H9 (cell line): ENCODE data around the gene CWC27. TPM values are rescaled to one million over a fixed set of nuclear protein-coding genes. Genes with fewer than 3 reads are reported as not detected.

ENCODE experiments used
- DNase-seq: peaks from one replicate; pipeline ENCODE4 v3.0.0-alpha.2; 2017
- H2AFZ ChIP-seq: one replicate; pipeline ENCODE4 v1.6.1; 2013; ENCODE audit warnings: mild to moderate bottlenecking, low read length, control low read depth, moderate library complexity
- H2AK5ac ChIP-seq: 2 replicates; pipeline ENCODE4 v1.6.1; 2013; ENCODE audit warnings: low read length, control low read depth, mixed read lengths; ENCODE audit not compliant: insufficient read length
- H2BK120ac ChIP-seq: one replicate; pipeline ENCODE4 v1.6.1; 2013; ENCODE audit warnings: low read depth, mild to moderate bottlenecking, low read length, control low read depth, inconsistent platforms; ENCODE audit not compliant: poor library complexity, severe bottlenecking
- H2BK12ac ChIP-seq: 2 replicates; pipeline ENCODE4 v1.6.1; 2013; ENCODE audit warnings: low read length, control low read depth, mixed read lengths, low read depth; ENCODE audit not compliant: insufficient read length
- H2BK15ac ChIP-seq: 2 replicates; pipeline ENCODE4 v1.6.1; 2013; ENCODE audit warnings: low read depth, low read length, control low read depth
- H2BK20ac ChIP-seq: one replicate; pipeline ENCODE4 v1.6.1; 2013; ENCODE audit warnings: low read depth, mild to moderate bottlenecking, low read length, control low read depth, inconsistent platforms; ENCODE audit not compliant: poor library complexity, severe bottlenecking
- H2BK5ac ChIP-seq: 2 replicates; pipeline ENCODE4 v1.6.1; 2013; ENCODE audit warnings: low read length, control low read depth, mixed read lengths; ENCODE audit not compliant: insufficient read length
- H3K14ac ChIP-seq: 2 replicates; pipeline ENCODE4 v1.6.1; 2013; ENCODE audit warnings: low read length, control low read depth; ENCODE audit not compliant: insufficient read depth
- H3K18ac ChIP-seq: 2 replicates; pipeline ENCODE4 v1.6.1; 2013; ENCODE audit warnings: low read depth, mild to moderate bottlenecking, mixed read lengths, low read length, control low read depth; ENCODE audit not compliant: insufficient read length
- H3K23ac ChIP-seq: 2 replicates; pipeline ENCODE4 v1.6.1; 2013; ENCODE audit warnings: low read length, control low read depth, mixed read lengths, low read depth; ENCODE audit not compliant: insufficient read length
- H3K23me2 ChIP-seq: 2 replicates; pipeline ENCODE4 v1.6.1; 2013; ENCODE audit warnings: low read depth, mild to moderate bottlenecking, mixed read lengths, low read length, control low read depth; ENCODE audit not compliant: insufficient read length, poor library complexity, severe bottlenecking
- H3K27ac ChIP-seq: 2 replicates; pipeline ENCODE4 v1.5.1; 2013; ENCODE audit warnings: low read length, control low read depth, mixed read lengths, low read depth; ENCODE audit not compliant: insufficient read length
- H3K27me3 ChIP-seq: 2 replicates; pipeline ENCODE4 v1.6.1; 2013; ENCODE audit warnings: low read length, control low read depth, inconsistent platforms; ENCODE audit not compliant: insufficient read depth
- H3K4ac ChIP-seq: 2 replicates; pipeline ENCODE4 v1.6.1; 2013; ENCODE audit warnings: low read depth, mild to moderate bottlenecking, control low read depth, inconsistent platforms, low read length, moderate library complexity
- H3K4me1 ChIP-seq: 2 replicates; pipeline ENCODE4 v1.6.1; 2013; ENCODE audit warnings: low read length, control low read depth, inconsistent platforms; ENCODE audit not compliant: insufficient read depth
- H3K4me2 ChIP-seq: 2 replicates; pipeline ENCODE4 v1.6.1; 2013; ENCODE audit warnings: low read length, control low read depth, mixed read lengths; ENCODE audit not compliant: insufficient read length, insufficient read depth
- H3K56ac ChIP-seq: 2 replicates; pipeline ENCODE4 v1.6.1; 2013; ENCODE audit warnings: low read depth, mild to moderate bottlenecking, mixed read lengths, low read length, control low read depth; ENCODE audit not compliant: insufficient read length
- H3K79me1 ChIP-seq: 2 replicates; pipeline ENCODE4 v1.6.1; 2013; ENCODE audit warnings: low read depth, mild to moderate bottlenecking, moderate library complexity, low read length, control low read depth, inconsistent platforms; ENCODE audit not compliant: insufficient read depth, poor library complexity, severe bottlenecking
- H3K79me2 ChIP-seq: 2 replicates; pipeline ENCODE4 v1.6.1; 2013; ENCODE audit warnings: low read length, control low read depth, inconsistent platforms; ENCODE audit not compliant: insufficient read depth
- H3K9ac ChIP-seq: 2 replicates; pipeline ENCODE4 v1.6.1; 2013; ENCODE audit warnings: low read length, control low read depth, mixed read lengths; ENCODE audit not compliant: insufficient read length; ENCODE audit errors: extremely low read depth
- H3K9me3 ChIP-seq: one replicate; pipeline ENCODE4 v1.6.1; 2013; ENCODE audit warnings: low read depth, low read length, inconsistent platforms; ENCODE audit not compliant: control insufficient read depth
- H3T11ph ChIP-seq: one replicate; pipeline ENCODE4 v1.6.1; 2013; ENCODE audit warnings: mild to moderate bottlenecking, low read length, control low read depth, inconsistent platforms
- H4K20me1 ChIP-seq: one replicate; pipeline ENCODE4 v1.6.1; 2013; ENCODE audit not compliant: control insufficient read depth, insufficient read length, insufficient read depth
- H4K5ac ChIP-seq: 2 replicates; pipeline ENCODE4 v1.6.1; 2013; ENCODE audit warnings: low read depth, mild to moderate bottlenecking, mixed read lengths, low read length, control low read depth; ENCODE audit not compliant: insufficient read length
- H4K8ac ChIP-seq: replicated peaks from 2 replicates; pipeline ENCODE4 v1.6.1; 2013; ENCODE audit warnings: low read length, control low read depth, mixed read lengths, low read depth; ENCODE audit not compliant: insufficient read length
- H4K91ac ChIP-seq: 2 replicates; pipeline ENCODE4 v1.6.1; 2013; ENCODE audit warnings: low read depth, mild to moderate bottlenecking, moderate library complexity, mixed read lengths, low read length, control low read depth; ENCODE audit not compliant: insufficient read length
- H3K27ac Mint-ChIP-seq, 3 experiments: 2 replicates in 2 of 3; 3 replicates in 1 of 3; pipeline ENCODE4 v1.8.0; 2020 to 2021; ENCODE audit warnings: mixed read lengths in 3 of 3, mild to moderate bottlenecking in 1 of 3, moderate library complexity in 1 of 3
- H3K27me3 Mint-ChIP-seq: 2 replicates; pipeline ENCODE4 v1.8.0; 2021; ENCODE audit warnings: low read depth, mild to moderate bottlenecking, moderate library complexity, mixed read lengths
- H3K36me3 Mint-ChIP-seq, 3 experiments: 2 replicates in 2 of 3; 3 replicates in 1 of 3; pipeline ENCODE4 v1.8.0; 2020 to 2021; ENCODE audit warnings: low read depth in 3 of 3, mixed read lengths in 3 of 3; ENCODE audit not compliant: insufficient read depth in 1 of 3
- H3K4me1 Mint-ChIP-seq, 2 experiments: 2 replicates each; pipeline ENCODE4 v1.8.0; 2020; ENCODE audit warnings: mixed read lengths in 2 of 2
- H3K4me3 Mint-ChIP-seq, 2 experiments: 2 replicates in 1 of 2; 3 replicates in 1 of 2; pipeline ENCODE4 v1.8.0; 2020 to 2021; ENCODE audit warnings: mild to moderate bottlenecking in 2 of 2, mixed read lengths in 2 of 2, moderate library complexity in 1 of 2
- H3K9me3 Mint-ChIP-seq, 2 experiments: 2 replicates in 1 of 2; 3 replicates in 1 of 2; pipeline ENCODE4 v1.8.0; 2020; ENCODE audit warnings: mild to moderate bottlenecking in 2 of 2, mixed read lengths in 2 of 2, moderate library complexity in 1 of 2
- CTCF ChIP-seq: fragments of 200-600 bp; sonication (generic); conservative IDR thresholded peaks from 3 replicates; pipeline ENCODE4 v1.8.0; 2021; ENCODE audit warnings: antibody characterized with exemption, mild to moderate bottlenecking
- WGBS: extraction: QIAGEN DNeasy Blood & Tissue Kit; methylation state at CpG from one replicate; pipeline ENCODE4 v1.1.7; 2013; ENCODE audit warnings: missing lambda C conversion rate, low lambda C conversion rate, mixed read lengths; ENCODE audit not compliant: insufficient read length; ENCODE audit errors: extremely low coverage; 5-methylcytosine and 5-hydroxymethylcytosine counted together
- total RNA-seq: library from RNA; stranded (reverse); gene quantifications from 2 replicates; pipeline ENCODE4 v1.2.1, GENCODE V29; 2021

Gene CWC27
- total RNA-seq, 1 experiment from 2014 or later, result 41.9 TPM

DNA sequence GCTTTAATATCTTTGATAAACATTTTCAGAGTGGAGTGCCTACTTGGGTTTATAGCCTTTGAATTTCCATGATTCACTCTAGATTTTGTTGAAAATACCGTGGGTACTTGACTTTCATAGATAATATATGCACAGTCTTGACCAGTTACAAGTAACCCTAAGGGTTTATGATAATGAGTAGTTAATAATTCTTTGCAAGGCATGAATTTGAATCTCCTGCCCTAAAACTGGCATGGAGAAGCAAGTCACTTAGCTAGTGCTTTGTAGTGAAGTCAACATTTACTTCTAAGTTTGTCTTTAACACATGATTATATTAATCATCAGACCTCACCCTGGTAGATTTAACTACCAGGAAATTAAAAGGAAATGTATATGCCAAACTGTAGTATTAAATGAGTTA is 115.8 kb downstream of the CWC27 start:
- Mint-ChIP-seq H3K36me3 (no peaks in the 10 kb centered on the region; a peak in 2 of 7 replicates), H3K27ac (no peak overlapping the region), H3K9me3 (no peaks in the 10 kb centered on the region), H3K4me3 (no peak overlapping the region), H3K4me1 (no peaks in the 10 kb centered on the region), H3K27me3 (no peaks in the 10 kb centered on the region)
- no peak overlapping the region for H2AFZ ChIP-seq
- H3K56ac ChIP-seq, result no peak overlapping the region
- H4K91ac ChIP-seq, result no peak overlapping the region
- H3K79me1 ChIP-seq, result no peaks in the 10 kb centered on the region
- H2BK15ac ChIP-seq, result no peak overlapping the region
- no peak overlapping the region for H3K14ac ChIP-seq
- no peak overlapping the region for H4K5ac ChIP-seq
- H4K8ac ChIP-seq, result no peak overlapping the region
- H3K9ac ChIP-seq, result no peak overlapping the region
- no peak overlapping the region for H2BK12ac ChIP-seq
- H3K18ac ChIP-seq, result no peak overlapping the region
- no peak overlapping the region for H3T11ph ChIP-seq
- DNase-seq, result no peak
- no peak overlapping the region for H2BK20ac ChIP-seq
- no peaks in the 10 kb centered on the region for H3K27me3 ChIP-seq
- H3K23me2 ChIP-seq, result no peaks in the 10 kb centered on the region
- no CpG with 5 or more reads among the region's 1 CpG for WGBS
- no peak overlapping the region for H2BK120ac ChIP-seq
- H2BK5ac ChIP-seq, result no peak overlapping the region
- no peaks in the 10 kb centered on the region for H3K9me3 ChIP-seq
- H4K20me1 ChIP-seq, result no peaks in the 10 kb centered on the region
- H3K4ac ChIP-seq, result no peak overlapping the region
- TF ChIP-seq CTCF, result no peak
- H3K4me2 ChIP-seq, result no peak overlapping the region
- H3K27ac ChIP-seq, result no peak overlapping the region
- H3K79me2 ChIP-seq, result no peaks in the 10 kb centered on the region
- H3K23ac ChIP-seq, result no peak overlapping the region
- H2AK5ac ChIP-seq, result no peak overlapping the region
- H3K4me1 ChIP-seq, result no peaks in the 10 kb centered on the region
